Memory B cell (primary cell): ENCODE measurements around the gene STX4.

Experiments used
- ATAC-seq: fragments of 150-1000 bp; cut with Tn5 transposase; 2 replicates; pipeline ENCODE4 v1.10.0; 2021; ENCODE audit warnings: low read depth, mild to moderate bottlenecking, moderate library complexity
- DNase-seq, 2 donors: peaks; one replicate each; pipeline ENCODE4 v3.0.0; 2022; ENCODE audit warnings: low spot score in 2 of 2
- H3K27ac Mint-ChIP-seq: one replicate; pipeline ENCODE4 v1.8.0; 2022; ENCODE audit warnings: mild to moderate bottlenecking, moderate library complexity, mixed read lengths
- H3K27me3 Mint-ChIP-seq: one replicate; pipeline ENCODE4 v1.8.0; 2022; ENCODE audit warnings: mixed read lengths
- H3K36me3 Mint-ChIP-seq: one replicate; pipeline ENCODE4 v1.8.0; 2022; ENCODE audit warnings: mild to moderate bottlenecking, mixed read lengths
- H3K4me1 Mint-ChIP-seq: one replicate; pipeline ENCODE4 v1.8.0; 2022; ENCODE audit warnings: mixed read lengths
- H3K4me3 Mint-ChIP-seq: one replicate; pipeline ENCODE4 v1.8.0; 2022; ENCODE audit warnings: mild to moderate bottlenecking, moderate library complexity, mixed read lengths
- H3K9me3 Mint-ChIP-seq: one replicate; pipeline ENCODE4 v1.8.0; 2022; ENCODE audit warnings: mixed read lengths

The STX4 gene

GRCh38 chr16:31022544-31023251 is 10.7 kb upstream of the STX4 start:
- H3K4me1 Mint-ChIP-seq, result no peaks in the 10 kb centered on the region
- H3K27me3 Mint-ChIP-seq, result no peaks in the 10 kb centered on the region
- H3K9me3 Mint-ChIP-seq, result no peaks in the 10 kb centered on the region
- H3K27ac Mint-ChIP-seq, result no peak overlapping the region
- no peaks in the 10 kb centered on the region for H3K36me3 Mint-ChIP-seq
- no peak overlapping the region for H3K4me3 Mint-ChIP-seq
- no peak for DNase-seq
- ATAC-seq, result no peak

GRCh38 chr16:31023252-31023602 is 10.1 kb upstream of the STX4 start:
- Mint-ChIP-seq H3K9me3 (no peaks in the 10 kb centered on the region), H3K27ac (no peak overlapping the region), H3K27me3 (no peaks in the 10 kb centered on the region), H3K4me1 (no peaks in the 10 kb centered on the region), H3K4me3 (no peak overlapping the region), H3K36me3 (no peaks in the 10 kb centered on the region)
- DNase-seq, result no peak
- no peak for ATAC-seq

DNA sequence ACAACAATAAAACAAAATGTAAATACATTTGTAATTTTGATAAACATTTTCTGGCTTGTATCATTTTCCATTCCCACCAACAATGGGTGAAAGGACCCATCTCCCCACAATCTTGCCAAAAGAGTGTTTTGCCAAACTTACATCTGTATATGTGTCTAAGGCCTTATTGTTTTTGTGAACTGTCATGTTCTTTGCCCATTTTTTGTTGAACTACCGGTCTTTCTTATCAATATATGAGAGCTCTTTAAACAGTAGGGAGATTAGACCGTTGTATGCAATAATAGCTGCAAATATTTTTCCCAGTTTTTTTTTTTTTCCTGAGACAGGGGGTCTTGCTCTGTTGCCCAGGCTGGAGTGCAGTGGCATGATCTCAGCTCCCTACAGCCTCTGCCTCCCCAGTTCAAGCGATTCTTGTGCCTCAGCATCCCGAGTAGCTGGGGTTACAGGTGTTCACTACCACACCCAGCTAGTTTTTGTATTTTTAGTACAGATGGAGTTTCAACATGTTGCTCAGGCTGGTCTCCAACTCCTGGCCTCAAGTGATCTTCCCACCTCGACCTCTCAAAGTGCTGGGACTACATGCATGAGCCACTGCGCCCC is 9.6 kb upstream of the STX4 start:
- no peaks in the 10 kb centered on the region for H3K36me3 Mint-ChIP-seq
- no peaks in the 10 kb centered on the region for H3K4me1 Mint-ChIP-seq
- H3K9me3 Mint-ChIP-seq, result no peaks in the 10 kb centered on the region
- DNase-seq (no peak), ATAC-seq (no peak)
- no peak overlapping the region for H3K27ac Mint-ChIP-seq
- no peak overlapping the region for H3K4me3 Mint-ChIP-seq
- H3K27me3 Mint-ChIP-seq, result no peaks in the 10 kb centered on the region

DNA sequence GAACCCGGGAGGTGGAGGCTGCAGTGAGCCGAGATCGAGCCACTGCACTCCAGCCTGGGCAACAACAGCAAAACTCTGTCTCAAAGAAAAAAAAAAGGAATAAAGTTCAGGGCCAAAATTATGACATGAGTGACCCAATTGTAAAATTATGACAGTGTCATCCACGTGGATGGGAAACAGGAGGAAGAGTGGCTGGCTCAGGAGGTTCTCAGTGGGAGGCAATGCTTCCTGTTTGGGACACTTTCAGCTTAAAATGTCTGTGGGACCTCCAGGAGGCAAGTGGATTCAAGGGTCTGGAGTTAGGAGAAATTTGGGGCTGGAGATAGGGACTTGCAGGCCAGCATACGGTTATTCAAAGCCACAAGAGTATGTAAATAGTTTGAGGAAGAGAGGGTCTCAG is 8.0 kb upstream of the STX4 start:
- no peak for ATAC-seq
- Mint-ChIP-seq H3K4me3 (no peak overlapping the region), H3K27ac (no peak overlapping the region), H3K9me3 (no peaks in the 10 kb centered on the region), H3K4me1 (no peaks in the 10 kb centered on the region), H3K36me3 (no peaks in the 10 kb centered on the region), H3K27me3 (no peaks in the 10 kb centered on the region)
- DNase-seq, result no peak

GRCh38 chr16:31029272-31029671 is 4.1 kb upstream of the STX4 start:
- no peak for DNase-seq
- no peak for ATAC-seq
- peaks cover 4% of the 10 kb centered on the region for H3K36me3 Mint-ChIP-seq
- no peaks in the 10 kb centered on the region for H3K27me3 Mint-ChIP-seq
- no peaks in the 10 kb centered on the region for H3K9me3 Mint-ChIP-seq
- H3K27ac Mint-ChIP-seq, result no peak overlapping the region
- H3K4me1 Mint-ChIP-seq, result peaks cover 7% of the 10 kb centered on the region
- H3K4me3 Mint-ChIP-seq, result no peak overlapping the region

- H3K27me3 Mint-ChIP-seq, result no peaks in the 10 kb centered on the region
- H3K4me3 Mint-ChIP-seq, result no peak overlapping the region
- H3K36me3 Mint-ChIP-seq, result peaks cover 10% of the 10 kb centered on the region
- H3K27ac Mint-ChIP-seq, result peak overlapping the region; percentile 96
- DNase-seq, result no peak
- ATAC-seq, result no peak
- peaks cover 7% of the 10 kb centered on the region for H3K4me1 Mint-ChIP-seq
- H3K9me3 Mint-ChIP-seq, result no peaks in the 10 kb centered on the region
Observed at GRCh38 chr16:31031276-31031675, 2.1 kb upstream of the STX4 start.

DNA sequence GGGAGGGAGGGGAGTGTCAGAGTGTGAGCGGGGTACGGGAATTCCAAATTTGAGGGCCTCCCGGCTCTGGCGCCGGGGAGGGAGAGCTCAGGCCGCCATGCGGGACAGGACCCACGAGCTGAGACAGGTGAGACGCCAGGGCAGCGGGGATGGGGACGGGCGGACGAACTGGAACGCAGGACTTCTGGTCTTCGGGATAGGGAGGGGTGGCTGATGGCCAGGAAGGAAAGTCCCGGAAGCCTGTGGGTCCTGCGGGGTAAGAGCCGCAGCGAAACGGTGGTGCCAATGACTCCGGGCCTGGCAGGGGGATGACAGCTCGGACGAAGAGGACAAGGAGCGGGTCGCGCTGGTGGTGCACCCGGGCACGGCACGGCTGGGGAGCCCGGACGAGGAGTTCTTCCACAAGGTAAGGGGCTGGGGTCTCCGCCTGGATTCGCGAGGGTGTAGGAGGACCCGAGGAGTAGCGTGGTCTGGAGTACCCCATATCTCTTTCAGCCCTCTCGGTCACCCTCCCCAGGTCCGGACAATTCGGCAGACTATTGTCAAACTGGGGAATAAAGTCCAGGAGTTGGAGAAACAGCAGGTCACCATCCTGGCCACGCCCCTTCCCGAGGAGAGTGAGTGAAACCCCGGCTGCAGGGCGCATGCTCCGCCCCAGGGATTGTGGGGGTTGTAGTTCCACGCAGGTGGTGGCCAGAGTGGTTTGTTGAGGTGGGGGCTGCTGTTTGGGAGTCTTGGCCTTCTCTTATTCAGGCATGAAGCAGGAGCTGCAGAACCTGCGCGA is 543 bp downstream of the STX4 start:
- Mint-ChIP-seq H3K4me1 (peaks cover 12% of the 10 kb centered on the region), H3K27me3 (no peaks in the 10 kb centered on the region), H3K9me3 (no peaks in the 10 kb centered on the region), H3K27ac (peak overlapping the region; percentile 96), H3K36me3 (peaks cover 17% of the 10 kb centered on the region), H3K4me3 (peak overlapping the region; percentile 98)
- DNase-seq (peak; percentile 81 to 86), ATAC-seq (peak; percentile 26)

DNA sequence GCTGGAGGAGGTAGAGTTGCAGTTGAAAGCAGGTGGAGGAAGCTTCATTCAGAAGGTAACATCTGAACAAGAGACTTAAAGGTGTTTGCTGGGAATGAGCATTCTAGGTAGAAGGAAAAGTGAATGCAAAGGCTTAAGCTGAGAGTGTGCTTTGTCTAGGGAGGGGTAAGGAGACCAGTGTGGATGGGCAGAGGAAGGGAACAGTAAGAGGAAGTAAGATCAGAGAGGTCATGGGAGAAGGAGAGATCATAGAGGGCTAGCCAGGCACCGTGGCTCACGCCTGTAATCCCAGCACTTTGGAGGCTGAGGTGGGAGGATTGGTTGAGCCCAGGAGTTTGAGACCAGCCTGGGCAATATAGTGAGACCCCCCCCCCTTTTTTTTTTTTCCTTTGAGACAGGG is 3.3 kb downstream of the STX4 start:
- Mint-ChIP-seq H3K36me3 (peaks cover 22% of the 10 kb centered on the region), H3K4me3 (no peak overlapping the region), H3K27ac (no peak overlapping the region), H3K4me1 (peaks cover 12% of the 10 kb centered on the region), H3K27me3 (no peaks in the 10 kb centered on the region), H3K9me3 (no peaks in the 10 kb centered on the region)
- DNase-seq (no peak), ATAC-seq (no peak)

DNA sequence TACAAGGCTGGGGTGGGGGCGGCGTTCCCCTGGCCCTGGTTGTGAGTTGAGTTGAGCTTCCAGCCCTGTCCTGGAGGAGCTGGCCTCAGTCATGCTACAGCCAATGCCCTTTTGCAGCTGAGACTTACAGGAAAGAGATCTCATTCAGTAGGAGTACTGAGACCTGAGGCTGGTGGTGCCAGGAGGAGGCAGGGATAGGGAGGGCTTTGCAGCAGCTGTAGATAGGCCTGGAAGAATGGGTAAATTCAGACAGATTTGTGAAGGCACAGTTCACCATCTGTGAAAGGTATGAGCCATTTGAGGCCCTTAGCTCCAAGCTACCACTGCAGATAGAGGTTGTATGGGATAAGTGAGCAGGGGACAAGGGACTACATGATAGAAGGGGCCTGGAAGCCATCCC is 5.6 kb downstream of the STX4 start:
- Mint-ChIP-seq H3K27me3 (no peaks in the 10 kb centered on the region), H3K4me3 (no peak overlapping the region), H3K27ac (no peak overlapping the region), H3K4me1 (peaks cover 5% of the 10 kb centered on the region), H3K9me3 (no peaks in the 10 kb centered on the region), H3K36me3 (peaks cover 22% of the 10 kb centered on the region)
- no peak for ATAC-seq
- no peak for DNase-seq

- ATAC-seq (no peak), DNase-seq (no peak)
- H3K4me3 Mint-ChIP-seq, result no peak overlapping the region
- no peaks in the 10 kb centered on the region for H3K27me3 Mint-ChIP-seq
- H3K9me3 Mint-ChIP-seq, result no peaks in the 10 kb centered on the region
- H3K36me3 Mint-ChIP-seq, result peaks cover 11% of the 10 kb centered on the region
- H3K27ac Mint-ChIP-seq, result no peak overlapping the region
- H3K4me1 Mint-ChIP-seq, result peaks cover 2% of the 10 kb centered on the region
Observed at GRCh38 chr16:31042866-31043265, 9.5 kb downstream of the STX4 start.

- no peak for ATAC-seq
- DNase-seq, result no peak
- H3K9me3 Mint-ChIP-seq, result no peaks in the 10 kb centered on the region
- H3K4me3 Mint-ChIP-seq, result no peak overlapping the region
- H3K27me3 Mint-ChIP-seq, result no peaks in the 10 kb centered on the region
- H3K36me3 Mint-ChIP-seq, result peaks cover 11% of the 10 kb centered on the region
- peaks cover 2% of the 10 kb centered on the region for H3K4me1 Mint-ChIP-seq
- H3K27ac Mint-ChIP-seq, result no peak overlapping the region
Observed at GRCh38 chr16:31043352-31043751, 10.0 kb downstream of the STX4 start.

GRCh38 chr16:31043898-31044481 is 10.6 kb downstream of the STX4 start:
- no peaks in the 10 kb centered on the region for H3K9me3 Mint-ChIP-seq
- H3K36me3 Mint-ChIP-seq, result peaks cover 7% of the 10 kb centered on the region

DNA sequence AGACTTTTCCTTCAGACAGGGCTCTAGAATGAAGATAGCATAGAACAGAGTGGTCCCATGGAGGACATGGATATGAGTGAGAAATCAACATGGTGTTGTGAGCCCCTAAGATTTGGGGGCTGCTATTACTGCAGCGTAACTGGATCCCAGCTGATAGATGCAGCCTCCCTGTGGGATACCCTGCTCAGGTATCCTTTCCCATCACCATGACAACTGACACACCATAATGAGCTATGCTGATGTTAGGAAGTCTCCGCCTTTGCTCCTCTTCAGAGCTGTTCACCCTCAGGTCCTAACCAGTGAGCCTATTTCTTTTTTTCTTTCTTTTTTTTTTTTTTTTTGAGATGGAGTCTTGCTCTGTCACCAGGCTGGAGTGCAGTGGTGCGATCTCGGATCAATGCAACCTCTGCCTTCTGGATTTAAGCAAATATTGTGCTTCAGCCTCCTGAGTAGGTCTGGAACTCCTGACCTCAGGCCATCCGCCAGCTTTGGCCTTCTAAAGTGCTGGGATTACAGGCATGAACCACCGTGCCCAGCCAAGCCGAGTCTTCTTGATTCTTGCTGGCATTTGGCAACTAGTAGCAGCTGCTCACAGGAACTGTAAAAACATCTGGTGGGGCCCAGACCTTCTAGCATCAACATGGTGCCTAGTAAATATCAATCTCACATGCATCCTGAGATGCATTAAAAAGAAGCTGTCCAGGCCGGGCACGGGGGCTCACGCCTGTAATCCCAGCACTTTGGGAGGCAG is 17.1 kb downstream of the STX4 start:
- no peak for ATAC-seq
- peaks cover 2% of the 10 kb centered on the region for H3K27me3 Mint-ChIP-seq
- peaks cover 5% of the 10 kb centered on the region for H3K4me1 Mint-ChIP-seq
- peaks cover 3% of the 10 kb centered on the region for H3K36me3 Mint-ChIP-seq
- H3K27ac Mint-ChIP-seq, result no peak overlapping the region
- no peaks in the 10 kb centered on the region for H3K9me3 Mint-ChIP-seq
- DNase-seq, result no peak
- no peak overlapping the region for H3K4me3 Mint-ChIP-seq

More at GRCh38 chr16:31043898-31044481, 10.6 kb downstream of the STX4 start:
- Mint-ChIP-seq H3K27ac (no peak overlapping the region), H3K4me3 (no peak overlapping the region), H3K27me3 (no peaks in the 10 kb centered on the region), H3K4me1 (peaks cover under 1% of the 10 kb centered on the region)
- DNase-seq (no peak), ATAC-seq (no peak)

- Mint-ChIP-seq H3K27ac (no peak overlapping the region), H3K27me3 (peaks cover 2% of the 10 kb centered on the region), H3K9me3 (no peaks in the 10 kb centered on the region), H3K4me1 (peaks cover 5% of the 10 kb centered on the region), H3K36me3 (peaks cover 3% of the 10 kb centered on the region), H3K4me3 (no peak overlapping the region)
- ATAC-seq, result no peak
- DNase-seq, result no peak
Observed at GRCh38 chr16:31052114-31052513, 18.8 kb downstream of the STX4 start.
